Keratinocyte (primary cell): ENCODE data around the gene MALRD1. TPM values are rescaled to one million over a fixed set of nuclear protein-coding genes. Genes with fewer than 3 reads are reported as not detected.

ENCODE experiments used
- DNase-seq: peaks from one replicate; pipeline ENCODE4 v3.0.0-alpha.2; 2011; ENCODE audit warnings: low read depth, missing footprints, low spot score
- FAIRE-seq: peaks from 2 replicates; lab custom pipeline; 2011; peaks lifted over from hg19 to GRCh38; lab: Jason Lieb, UNC
- H2AFZ ChIP-seq: 2 replicates; pipeline ENCODE4 v1.6.0; 2012; ENCODE audit warnings: low read length, control low read depth, inconsistent platforms; ENCODE audit not compliant: control insufficient read depth
- H3K27ac ChIP-seq: 2 replicates; pipeline ENCODE4 v1.5.1; 2011; ENCODE audit warnings: low read length; ENCODE audit not compliant: control insufficient read depth, insufficient read depth
- H3K27me3 ChIP-seq: 3 replicates; pipeline ENCODE4 v1.6.0; 2011; ENCODE audit warnings: low read length; ENCODE audit not compliant: control insufficient read depth, insufficient read depth; ENCODE audit errors: extremely low read depth
- H3K36me3 ChIP-seq, 2 experiments: 2 replicates in 1 of 2; 3 replicates in 1 of 2; pipeline ENCODE4 v1.5.1; 2011; ENCODE audit warnings: low read length in 2 of 2, mild to moderate bottlenecking in 1 of 2; ENCODE audit not compliant: control insufficient read depth in 2 of 2, insufficient read depth in 2 of 2; ENCODE audit errors: extremely low read depth in 1 of 2
- H3K4me1 ChIP-seq: 3 replicates; pipeline ENCODE4 v1.5.1; 2011; ENCODE audit warnings: low read length; ENCODE audit not compliant: control insufficient read depth, insufficient read depth; ENCODE audit errors: extremely low read depth
- H3K4me2 ChIP-seq: 3 replicates; pipeline ENCODE4 v1.6.0; 2011; ENCODE audit warnings: low read depth, low read length; ENCODE audit not compliant: control insufficient read depth, insufficient read depth; ENCODE audit errors: extremely low read depth
- H3K4me3 ChIP-seq, 3 experiments: fragments of 200-600 bp in 1 of 3; sonication (generic) in 1 of 3; 2 replicates in 2 of 3; 3 replicates in 1 of 3; pipeline ENCODE4 v1.5.1; 2011 to 2016; ENCODE audit warnings: low read length in 3 of 3, mild to moderate bottlenecking in 3 of 3, control low read depth in 2 of 3, inconsistent platforms in 1 of 3, low read depth in 1 of 3, mixed read lengths in 1 of 3, mixed run types in 1 of 3, moderate library complexity in 1 of 3; ENCODE audit not compliant: control insufficient read depth in 2 of 3, insufficient read depth in 2 of 3; ENCODE audit errors: extremely low read depth in 1 of 3
- H3K79me2 ChIP-seq: 2 replicates; pipeline ENCODE4 v1.6.0; 2012; ENCODE audit warnings: low read length; ENCODE audit not compliant: control insufficient read depth, insufficient read depth
- H3K9ac ChIP-seq: 3 replicates; pipeline ENCODE4 v1.6.0; 2011; ENCODE audit warnings: low read length; ENCODE audit not compliant: control insufficient read depth, insufficient read depth; ENCODE audit errors: extremely low read depth
- H3K9me1 ChIP-seq: 3 replicates; pipeline ENCODE4 v1.6.0; 2011; ENCODE audit warnings: low read length; ENCODE audit not compliant: control insufficient read depth, insufficient read depth; ENCODE audit errors: extremely low read depth
- H3K9me3 ChIP-seq: 2 replicates; pipeline ENCODE4 v1.5.1; 2012; ENCODE audit warnings: low read depth, low read length; ENCODE audit not compliant: control insufficient read depth
- H4K20me1 ChIP-seq: 3 replicates; pipeline ENCODE4 v1.6.0; 2011; ENCODE audit warnings: low read length; ENCODE audit not compliant: control insufficient read depth, insufficient read depth; ENCODE audit errors: extremely low read depth
- EZH2 ChIP-seq: IDR thresholded peaks from one replicate; pipeline ENCODE4 v1.6.1; 2012; ENCODE audit warnings: inconsistent platforms, mild to moderate bottlenecking, low read length, moderate library complexity
- dilution Hi-C: fragments of 300-500 bp; cut with MboI; formaldehyde crosslinking; loops from one replicate; pipeline ENCODE4 v1.7.0; 2020; ENCODE audit warnings: low sequenced_read_pairs; ENCODE audit not compliant: extremely low pct_ligation_motif_present
- polyA plus RNA-seq, 5 experiments: library from polyadenylated mRNA; depleted of rRNA in 3 of 5; stranded (reverse) in 3 of 5; stranded (forward) in 1 of 5; unstranded in 1 of 5; fragments of >200 nt; gene quantifications; 1 replicate in 1 of 5; 2 replicates in 3 of 5; 3 replicates in 1 of 5; pipeline versions ENCODE4 v1.2.1 to v1.2.3, GENCODE V29; 2011 to 2012; ENCODE audit warnings: missing spikeins in 2 of 5, low read depth in 1 of 5, low replicate concordance in 1 of 5
- TF ChIP-seq, protein P1 (sequence below), 3 experiments: IDR thresholded peaks in 1 of 3; conservative IDR thresholded peaks in 1 of 3; optimal IDR thresholded peaks in 1 of 3; 2 replicates in 2 of 3; 3 replicates in 1 of 3; pipeline versions ENCODE3 to v1.5.1; 2011; ENCODE audit warnings: low read length in 3 of 3, mild to moderate bottlenecking in 3 of 3, moderate library complexity in 2 of 3, control low read depth in 1 of 3, inconsistent platforms in 1 of 3; ENCODE audit not compliant: insufficient read depth in 2 of 3; ENCODE audit errors: extremely low read depth in 1 of 3

Gene MALRD1
- polyA plus RNA-seq, 1 donor (not counting 4 experiments of a cell fraction or from before 2014, with no cell fraction given) = not detected

DNA sequence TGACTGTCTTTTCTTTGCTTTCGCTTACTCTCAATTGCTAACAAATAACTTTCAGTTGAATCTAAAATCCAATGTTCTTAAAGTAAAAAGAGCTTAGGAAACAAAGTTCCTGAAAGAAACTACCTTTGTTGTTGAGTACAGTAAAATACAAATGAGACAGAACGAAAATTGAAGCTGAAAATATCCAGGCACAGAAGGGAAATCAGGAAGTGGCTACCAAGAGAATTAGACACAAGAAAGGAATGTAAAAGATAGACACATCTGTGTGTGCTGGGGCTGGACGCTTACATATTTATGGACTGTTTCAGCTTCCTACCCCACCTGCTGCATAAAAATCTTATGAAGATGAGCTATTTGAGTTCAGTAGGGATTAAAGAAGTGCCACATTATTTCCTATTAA is 606.0 kb downstream of the MALRD1 start:
- dilution Hi-C loops = no loop called here
- H3K9ac ChIP-seq = no peak overlapping the region
- H3K4me3 ChIP-seq = peak overlapping the region in 1 of 3 experiments; percentile 25
- peak; percentile 9 for DNase-seq
- H2AFZ ChIP-seq = peak overlapping the region; percentile 81
- H3K36me3 ChIP-seq = no peaks in the 10 kb centered on the region
- H3K9me1 ChIP-seq = no peaks in the 10 kb centered on the region
- no peaks in the 10 kb centered on the region for H3K27me3 ChIP-seq
- peaks cover 4% of the 10 kb centered on the region for H3K9me3 ChIP-seq
- peak overlapping the region; percentile 54 for H3K27ac ChIP-seq
- no peak for TF ChIP-seq EZH2
- TF ChIP-seq, protein P1, sequence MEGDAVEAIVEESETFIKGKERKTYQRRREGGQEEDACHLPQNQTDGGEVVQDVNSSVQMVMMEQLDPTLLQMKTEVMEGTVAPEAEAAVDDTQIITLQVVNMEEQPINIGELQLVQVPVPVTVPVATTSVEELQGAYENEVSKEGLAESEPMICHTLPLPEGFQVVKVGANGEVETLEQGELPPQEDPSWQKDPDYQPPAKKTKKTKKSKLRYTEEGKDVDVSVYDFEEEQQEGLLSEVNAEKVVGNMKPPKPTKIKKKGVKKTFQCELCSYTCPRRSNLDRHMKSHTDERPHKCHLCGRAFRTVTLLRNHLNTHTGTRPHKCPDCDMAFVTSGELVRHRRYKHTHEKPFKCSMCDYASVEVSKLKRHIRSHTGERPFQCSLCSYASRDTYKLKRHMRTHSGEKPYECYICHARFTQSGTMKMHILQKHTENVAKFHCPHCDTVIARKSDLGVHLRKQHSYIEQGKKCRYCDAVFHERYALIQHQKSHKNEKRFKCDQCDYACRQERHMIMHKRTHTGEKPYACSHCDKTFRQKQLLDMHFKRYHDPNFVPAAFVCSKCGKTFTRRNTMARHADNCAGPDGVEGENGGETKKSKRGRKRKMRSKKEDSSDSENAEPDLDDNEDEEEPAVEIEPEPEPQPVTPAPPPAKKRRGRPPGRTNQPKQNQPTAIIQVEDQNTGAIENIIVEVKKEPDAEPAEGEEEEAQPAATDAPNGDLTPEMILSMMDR (optimal IDR thresholded peaks at IDR 0.05 in 1 of 3, IDR thresholded peaks at IDR 0.05 in 1 of 3, conservative IDR thresholded peaks at IDR 0.05 in 1 of 3; ENCODE audit: extremely low read depth in 1 of 3, insufficient read depth in 2 of 3, low read length in 3 of 3) = no peak
- peaks cover 18% of the 10 kb centered on the region for H3K4me1 ChIP-seq
- H3K4me2 ChIP-seq = peak overlapping the region; percentile 70
- H3K79me2 ChIP-seq = no peaks in the 10 kb centered on the region
- peak; percentile 88 for FAIRE-seq
- H4K20me1 ChIP-seq = no peaks in the 10 kb centered on the region

DNA sequence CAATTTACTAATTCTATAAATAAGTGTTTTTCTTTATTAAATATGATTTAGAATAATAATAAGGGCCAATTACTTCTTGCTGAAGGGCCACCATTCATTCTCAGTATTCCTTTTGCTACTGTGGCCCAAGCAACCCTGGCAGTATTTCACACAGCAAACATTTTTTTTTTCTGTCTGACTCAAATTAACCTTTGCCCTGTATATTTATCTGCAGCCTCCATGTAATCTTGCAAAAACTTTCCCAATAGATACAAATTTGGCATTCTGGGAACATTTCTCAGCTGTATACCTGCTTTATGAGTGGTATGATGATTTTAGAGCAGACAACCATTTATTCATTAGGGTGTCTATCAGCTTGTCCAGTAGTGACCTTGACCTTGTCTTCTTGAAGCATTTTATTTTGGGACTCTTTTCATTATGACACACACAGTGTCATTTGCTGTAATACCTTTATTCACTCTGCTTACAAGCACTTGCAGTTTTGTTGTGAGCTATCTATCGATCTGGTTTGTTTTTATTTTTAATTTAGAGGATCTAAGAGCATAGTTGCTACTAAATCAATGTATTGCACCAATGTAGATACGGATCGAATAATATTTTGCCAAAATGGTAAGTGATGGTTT is 607.9 kb downstream of the MALRD1 start:
- H3K27ac ChIP-seq = no peak overlapping the region
- H3K79me2 ChIP-seq = no peaks in the 10 kb centered on the region
- H3K9me1 ChIP-seq = no peaks in the 10 kb centered on the region
- peaks cover 20% of the 10 kb centered on the region for H3K4me1 ChIP-seq
- H3K4me2 ChIP-seq = no peak overlapping the region
- dilution Hi-C loops = no loop called here
- TF ChIP-seq, protein P1 (optimal IDR thresholded peaks at IDR 0.05 in 1 of 3, IDR thresholded peaks at IDR 0.05 in 1 of 3, conservative IDR thresholded peaks at IDR 0.05 in 1 of 3; ENCODE audit: extremely low read depth in 1 of 3, insufficient read depth in 2 of 3, low read length in 3 of 3) = no peak
- TF ChIP-seq EZH2 = no peak
- H3K27me3 ChIP-seq = no peaks in the 10 kb centered on the region
- FAIRE-seq (no peak), DNase-seq (no peak)
- H3K9ac ChIP-seq = no peak overlapping the region
- no peaks in the 10 kb centered on the region for H4K20me1 ChIP-seq
- no peak overlapping the region for H2AFZ ChIP-seq
- peaks cover 4% of the 10 kb centered on the region for H3K9me3 ChIP-seq
- H3K36me3 ChIP-seq = no peaks in the 10 kb centered on the region
- no peak overlapping the region for H3K4me3 ChIP-seq
